ENCODE results near the gene CHRM2. TPM values are rescaled to one million over a fixed set of nuclear protein-coding genes. Genes with fewer than 3 reads are reported as not detected.

Gene CHRM2
- polyA plus RNA-seq, 1 of the 3 experiments (the other 2 are of a cell fraction): 0.23 TPM

DNA sequence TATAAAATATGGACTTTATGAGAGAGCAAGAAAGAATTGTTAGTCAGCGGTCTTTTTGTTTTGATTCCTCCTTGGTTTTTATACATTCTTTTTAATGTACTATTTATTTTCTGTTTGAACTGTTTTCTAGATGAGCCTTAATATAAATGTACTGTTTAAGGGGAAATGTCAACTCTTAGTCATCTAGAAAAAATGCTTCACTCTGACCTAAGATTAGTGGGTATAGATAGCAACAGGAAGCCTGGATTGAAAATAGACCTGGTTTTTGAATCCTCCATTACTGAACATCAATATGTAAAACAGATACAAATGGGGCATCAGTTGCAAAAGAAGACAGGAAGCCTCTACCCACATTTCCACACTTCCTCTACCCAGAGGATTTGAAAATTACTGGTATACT is 87.8 kb downstream of the CHRM2 start:
- Histone ChIP-seq H3K27ac (ENCODE audit: low read depth in 2 of 2, low read length in 1 of 2) (peak overlapping the region in 1 of 2 experiments; percentile 47; a peak in 2 of 4 replicates), H3K36me3 (replicated peaks in 1 of 2; ENCODE audit: control insufficient read depth in 1 of 2, insufficient read depth in 2 of 2, low read length in 1 of 2) (no peaks in the 10 kb centered on the region), H2AFZ (ENCODE audit: low read depth) (no peak overlapping the region), H3K4me3 (ENCODE audit: low read depth in 2 of 2, low read length in 1 of 2) (no peak overlapping the region), H3K9ac (no peak overlapping the region), H3K4me2 (no peak overlapping the region), H4K20me1 (ENCODE audit: insufficient read depth) (no peaks in the 10 kb centered on the region), H3K4me1 (ENCODE audit: control insufficient read depth in 1 of 2, insufficient read depth in 2 of 2, low read depth in 1 of 2, low read length in 1 of 2) (peaks cover 0 to 9% of the 10 kb centered on the region in 2 experiments; a peak in 1 of 4 replicates), H3K9me2 (no peaks in the 10 kb centered on the region), H3K27me3 (ENCODE audit: insufficient read depth) (no peaks in the 10 kb centered on the region), H3K9me3 (no peaks in the 10 kb centered on the region), H3F3A (replicated peaks; ENCODE audit: insufficient read depth) (no peaks in the 10 kb centered on the region), H3K79me2 (ENCODE audit: insufficient read depth) (no peaks in the 10 kb centered on the region)
- POLR2A ChIA-PET: no interaction called here
- CTCF ChIA-PET: no interaction called here
- 49% methylated on average over 1 of the region's 1 CpG for WGBS (ENCODE audit: low lambda C conversion rate)
- TF ChIP-seq RAD21 (IDR thresholded peaks at IDR 0.05; ENCODE audit: low read length) (no peak), FOXM1 (IDR thresholded peaks at IDR 0.05; ENCODE audit: low read depth) (no peak), GABPA (IDR thresholded peaks at IDR 0.05; ENCODE audit: low read depth) (no peak), SMC3 (IDR thresholded peaks at IDR 0.05; ENCODE audit: low read depth, low read length) (no peak), ELF1 (IDR thresholded peaks at IDR 0.05) (no peak), YY1 (IDR thresholded peaks at IDR 0.05; ENCODE audit: low read depth) (no peak), JUND (IDR thresholded peaks at IDR 0.05) (no peak), RCOR1 (IDR thresholded peaks at IDR 0.05; ENCODE audit: low read length) (no peak), POLR2AphosphoS5 (IDR thresholded peaks at IDR 0.05; ENCODE audit: low read depth, low read length) (no peak), TAF1 (IDR thresholded peaks at IDR 0.05; ENCODE audit: borderline replicate concordance, low read depth, low read length) (no peak), MXI1 (IDR thresholded peaks at IDR 0.05; ENCODE audit: low read depth, low read length) (no peak), CHD2 (IDR thresholded peaks at IDR 0.05; ENCODE audit: low read length, partially characterized antibody) (no peak), TCF12 (IDR thresholded peaks at IDR 0.05) (no peak), EZH2phosphoT487 (IDR thresholded peaks at IDR 0.05; ENCODE audit: borderline replicate concordance, low read depth) (no peak), FOXJ3 (CRISPR knock-in tag; IDR thresholded peaks at IDR 0.05) (no peak)
- TF ChIP-seq, protein P1, sequence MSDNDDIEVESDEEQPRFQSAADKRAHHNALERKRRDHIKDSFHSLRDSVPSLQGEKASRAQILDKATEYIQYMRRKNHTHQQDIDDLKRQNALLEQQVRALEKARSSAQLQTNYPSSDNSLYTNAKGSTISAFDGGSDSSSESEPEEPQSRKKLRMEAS (IDR thresholded peaks at IDR 0.05; ENCODE audit: low read depth): no peak
- TF ChIP-seq, protein P2, sequence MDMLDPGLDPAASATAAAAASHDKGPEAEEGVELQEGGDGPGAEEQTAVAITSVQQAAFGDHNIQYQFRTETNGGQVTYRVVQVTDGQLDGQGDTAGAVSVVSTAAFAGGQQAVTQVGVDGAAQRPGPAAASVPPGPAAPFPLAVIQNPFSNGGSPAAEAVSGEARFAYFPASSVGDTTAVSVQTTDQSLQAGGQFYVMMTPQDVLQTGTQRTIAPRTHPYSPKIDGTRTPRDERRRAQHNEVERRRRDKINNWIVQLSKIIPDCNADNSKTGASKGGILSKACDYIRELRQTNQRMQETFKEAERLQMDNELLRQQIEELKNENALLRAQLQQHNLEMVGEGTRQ (IDR thresholded peaks at IDR 0.05; ENCODE audit: borderline replicate concordance, low read depth, low read length): no peak
- TF ChIP-seq, protein P3, sequence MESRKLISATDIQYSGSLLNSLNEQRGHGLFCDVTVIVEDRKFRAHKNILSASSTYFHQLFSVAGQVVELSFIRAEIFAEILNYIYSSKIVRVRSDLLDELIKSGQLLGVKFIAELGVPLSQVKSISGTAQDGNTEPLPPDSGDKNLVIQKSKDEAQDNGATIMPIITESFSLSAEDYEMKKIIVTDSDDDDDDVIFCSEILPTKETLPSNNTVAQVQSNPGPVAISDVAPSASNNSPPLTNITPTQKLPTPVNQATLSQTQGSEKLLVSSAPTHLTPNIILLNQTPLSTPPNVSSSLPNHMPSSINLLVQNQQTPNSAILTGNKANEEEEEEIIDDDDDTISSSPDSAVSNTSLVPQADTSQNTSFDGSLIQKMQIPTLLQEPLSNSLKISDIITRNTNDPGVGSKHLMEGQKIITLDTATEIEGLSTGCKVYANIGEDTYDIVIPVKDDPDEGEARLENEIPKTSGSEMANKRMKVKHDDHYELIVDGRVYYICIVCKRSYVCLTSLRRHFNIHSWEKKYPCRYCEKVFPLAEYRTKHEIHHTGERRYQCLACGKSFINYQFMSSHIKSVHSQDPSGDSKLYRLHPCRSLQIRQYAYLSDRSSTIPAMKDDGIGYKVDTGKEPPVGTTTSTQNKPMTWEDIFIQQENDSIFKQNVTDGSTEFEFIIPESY (IDR thresholded peaks at IDR 0.05; ENCODE audit: borderline replicate concordance, low read depth): no peak
- TF ChIP-seq, protein P4, sequence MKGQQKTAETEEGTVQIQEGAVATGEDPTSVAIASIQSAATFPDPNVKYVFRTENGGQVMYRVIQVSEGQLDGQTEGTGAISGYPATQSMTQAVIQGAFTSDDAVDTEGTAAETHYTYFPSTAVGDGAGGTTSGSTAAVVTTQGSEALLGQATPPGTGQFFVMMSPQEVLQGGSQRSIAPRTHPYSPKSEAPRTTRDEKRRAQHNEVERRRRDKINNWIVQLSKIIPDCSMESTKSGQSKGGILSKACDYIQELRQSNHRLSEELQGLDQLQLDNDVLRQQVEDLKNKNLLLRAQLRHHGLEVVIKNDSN (IDR thresholded peaks at IDR 0.05; ENCODE audit: borderline replicate concordance, low read depth): no peak
- no peak for DNase-seq
